Hematopoietic multipotent progenitor cell treated with erythropoietin and hydrocortisone succinate and interleukin-3 and kit ligand, for 6 days (in vitro differentiated cells): ENCODE results near the gene KLF4.

Source experiments
- DNase-seq: peaks from one replicate; pipeline ENCODE4 v3.0.0-alpha.2; 2015

The KLF4 gene

GRCh38 chr9:107447081-107447480 is 42.5 kb downstream of the KLF4 start:
- no peak for DNase-seq

DNA sequence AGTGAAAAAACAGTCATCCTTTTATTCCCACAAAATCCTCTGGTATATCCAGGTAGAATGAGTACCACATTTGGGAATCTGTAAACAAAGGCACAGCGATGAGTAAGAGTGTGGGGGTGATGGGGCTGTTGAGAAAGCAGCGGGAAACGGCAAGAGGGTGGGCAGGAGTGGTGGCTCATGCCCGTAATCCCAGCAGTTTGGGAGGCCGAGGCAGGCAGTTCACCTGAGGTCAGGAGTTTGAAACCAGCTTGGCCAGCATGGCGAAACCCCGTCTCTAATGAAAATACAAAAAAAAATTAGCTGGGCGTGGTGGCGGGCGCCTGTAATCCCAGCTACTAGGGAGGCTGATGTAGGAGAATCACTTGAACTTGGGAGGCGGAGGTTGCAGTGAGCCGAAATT is 43.1 kb downstream of the KLF4 start:
- no peak for DNase-seq

DNA sequence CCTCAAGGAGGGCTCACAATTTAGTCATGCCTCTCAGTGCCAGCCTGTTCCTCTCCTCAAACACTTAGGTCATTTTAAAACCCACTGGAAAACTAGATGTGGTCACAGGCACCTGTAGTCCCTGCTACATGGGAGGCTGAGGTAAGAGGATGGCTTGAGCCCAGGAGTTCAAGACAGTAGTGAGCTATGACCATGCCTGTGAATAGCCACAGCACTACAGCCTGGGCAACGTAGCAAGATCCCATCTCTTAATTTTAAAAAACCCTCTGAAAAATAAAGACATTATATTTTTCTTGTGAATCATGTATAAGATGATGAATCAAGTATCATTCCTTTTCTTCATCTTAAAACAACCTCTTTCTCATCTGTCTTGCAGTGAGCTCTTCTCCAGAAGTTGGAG is 45.8 kb downstream of the KLF4 start:
- no peak for DNase-seq

GRCh38 chr9:107439991-107440456 is 49.5 kb downstream of the KLF4 start:
- no peak for DNase-seq

DNA sequence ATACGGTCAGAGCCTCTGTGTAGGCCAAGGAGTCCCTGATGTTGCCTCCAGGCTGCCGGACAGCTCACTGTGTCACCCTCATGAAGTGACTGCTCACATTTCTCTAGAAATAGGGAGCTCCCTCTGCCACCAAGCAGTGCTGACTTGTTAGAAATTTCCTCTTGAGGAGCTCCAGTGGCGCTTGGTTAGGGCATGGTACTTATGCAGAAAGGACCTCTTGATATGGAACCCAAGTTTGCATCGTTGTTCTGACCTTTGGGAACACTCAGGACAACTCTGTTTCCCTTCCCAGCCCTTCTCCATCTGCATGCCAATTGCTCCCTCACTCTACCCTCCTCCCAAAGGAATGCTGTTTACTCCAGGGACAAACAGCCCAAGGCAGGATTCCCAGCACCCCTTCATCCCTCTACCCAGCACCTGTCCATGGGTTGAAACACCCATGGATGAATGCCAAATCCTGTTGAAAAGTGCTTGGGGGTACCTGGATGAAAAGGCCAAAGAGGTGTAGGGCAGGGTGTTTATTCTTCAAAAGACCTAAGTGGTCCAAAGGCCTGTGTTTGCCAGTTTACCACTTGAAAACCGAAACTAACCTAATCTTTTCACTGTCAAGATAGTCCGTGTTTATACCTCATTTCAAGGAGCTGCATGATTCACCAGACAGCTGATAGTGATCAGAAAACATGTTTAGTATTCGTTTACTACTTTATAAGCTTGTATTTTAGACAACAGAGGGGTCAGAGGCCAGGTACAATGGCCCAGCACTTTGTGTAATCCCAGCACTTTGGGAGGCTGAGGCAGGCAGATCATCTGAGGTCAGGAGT is 51.1 kb downstream of the KLF4 start:
- no peak for DNase-seq

DNA sequence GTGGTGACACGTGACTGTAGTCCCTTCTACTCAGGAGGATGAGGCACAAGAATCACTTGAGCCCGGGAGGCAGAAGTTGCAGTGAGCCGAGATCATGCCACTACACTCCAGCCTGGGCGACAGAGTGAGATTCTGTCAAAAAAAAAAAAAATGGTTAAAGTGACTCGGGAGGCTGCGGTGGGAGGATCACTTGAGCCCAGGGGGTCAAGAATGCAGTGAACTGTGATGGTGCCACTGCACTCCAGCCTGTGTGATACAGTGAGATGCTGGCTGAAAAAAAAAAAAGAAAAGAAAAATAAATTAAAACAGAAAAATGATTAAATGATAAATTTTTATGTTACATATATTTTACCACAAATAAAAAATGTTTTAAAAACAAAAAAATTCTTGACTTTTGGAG is 51.9 kb downstream of the KLF4 start:
- DNase-seq, result no peak

- DNase-seq, result no peak
Measured at GRCh38 chr9:107435415-107435814, 54.2 kb downstream of the KLF4 start.
